H1 (cell line): ENCODE measurements around the gene SLC39A11. TPM values are rescaled to one million over a fixed set of nuclear protein-coding genes. Genes with fewer than 3 reads are reported as not detected.

Experiments used
- CTCF ChIA-PET: fragments of 300-600 bp; sonication (Branson Sonifier 250); formaldehyde crosslinking; loops from one replicate; lab custom pipeline; 2021; ENCODE audit not compliant: partially characterized antibody; lab: Charles Lee
- POLR2A ChIA-PET: fragments of 300-600 bp; sonication (Branson Sonifier 250); formaldehyde crosslinking; loops from one replicate; lab custom pipeline; 2021; ENCODE audit warnings: inconsistent platforms; ENCODE audit not compliant: partially characterized antibody; lab: Charles Lee
- DNase-seq, 2 experiments: peaks; one replicate each; pipeline versions ENCODE4 v3.0.0 to v3.0.0-alpha.2; 2010 to 2022; ENCODE audit warnings: low spot score in 2 of 2, low read depth in 1 of 2, mixed read lengths in 1 of 2
- FAIRE-seq: peaks from 2 replicates; lab custom pipeline; 2011; peaks lifted over from hg19 to GRCh38; lab: Jason Lieb, UNC
- H2AFZ ChIP-seq: 2 replicates; pipeline ENCODE4 v1.8.1; 2012; ENCODE audit warnings: low read length, inconsistent platforms
- H2AK5ac ChIP-seq: 2 replicates; pipeline ENCODE4 v1.6.1; 2013; ENCODE audit warnings: low read depth, low read length
- H2BK120ac ChIP-seq: replicated peaks from 2 replicates; pipeline ENCODE3; 2013; ENCODE audit warnings: low read depth, low read length, inconsistent platforms
- H2BK12ac ChIP-seq: 2 replicates; pipeline ENCODE4 v1.6.1; 2013; ENCODE audit warnings: low read depth, low read length
- H2BK15ac ChIP-seq: 2 replicates; pipeline ENCODE4 v1.6.1; 2013; ENCODE audit warnings: low read length
- H2BK20ac ChIP-seq: 2 replicates; pipeline ENCODE4 v1.6.1; 2013; ENCODE audit warnings: low read length
- H2BK5ac ChIP-seq: 2 replicates; pipeline ENCODE4 v1.6.1; 2013; ENCODE audit warnings: low read depth, low read length
- H3K14ac ChIP-seq: 2 replicates; pipeline ENCODE4 v1.6.1; 2013; ENCODE audit warnings: inconsistent platforms; ENCODE audit not compliant: insufficient read length
- H3K18ac ChIP-seq: 2 replicates; pipeline ENCODE4 v1.6.1; 2013; ENCODE audit warnings: low read length; ENCODE audit errors: extremely low read depth
- H3K23ac ChIP-seq: 2 replicates; pipeline ENCODE4 v1.6.1; 2013; ENCODE audit warnings: inconsistent platforms; ENCODE audit not compliant: insufficient read length
- H3K23me2 ChIP-seq: 2 replicates; pipeline ENCODE4 v1.6.1; 2013; ENCODE audit warnings: low read depth, low read length
- H3K27ac ChIP-seq: 2 replicates; pipeline ENCODE4 v1.6.1; 2011; ENCODE audit warnings: low read depth, low read length, inconsistent platforms
- H3K27me3 ChIP-seq, 4 experiments: replicated peaks in 1 of 4; 1 replicate in 1 of 4; 2 replicates in 3 of 4; pipeline versions ENCODE4 v1.6.1 to v1.8.1; 2011 to 2013; ENCODE audit warnings: low read length in 3 of 4, mild to moderate bottlenecking in 3 of 4, inconsistent platforms in 2 of 4, mixed read lengths in 2 of 4, moderate library complexity in 1 of 4; ENCODE audit not compliant: control insufficient read depth in 3 of 4, insufficient read depth in 3 of 4; ENCODE audit errors: extremely low read depth in 1 of 4
- H3K36me3 ChIP-seq, 4 experiments: 2 replicates each; pipeline versions ENCODE4 v1.6.1 to v1.8.1; 2011 to 2013; ENCODE audit warnings: mild to moderate bottlenecking in 4 of 4, low read length in 3 of 4, moderate library complexity in 2 of 4, control low read depth in 1 of 4, inconsistent platforms in 1 of 4; ENCODE audit not compliant: insufficient read depth in 4 of 4, control insufficient read depth in 2 of 4
- H3K4ac ChIP-seq: replicated peaks from 2 replicates; pipeline ENCODE3; 2013; ENCODE audit warnings: low read length, low read depth, mixed read lengths, inconsistent platforms; ENCODE audit not compliant: insufficient read length
- H3K4me1 ChIP-seq, 4 experiments: replicated peaks in 1 of 4; 1 replicate in 1 of 4; 2 replicates in 3 of 4; pipeline versions ENCODE4 v1.6.1 to v1.8.1; 2011 to 2013; ENCODE audit warnings: low read length in 3 of 4, inconsistent platforms in 2 of 4, mixed read lengths in 1 of 4; ENCODE audit not compliant: insufficient read depth in 4 of 4, control insufficient read depth in 3 of 4
- H3K4me2 ChIP-seq, 2 experiments: 2 replicates each; pipeline versions ENCODE4 v1.6.1 to v1.8.1; 2011 to 2013; ENCODE audit warnings: low read depth in 2 of 2, low read length in 2 of 2, control low read depth in 1 of 2, inconsistent platforms in 1 of 2, mild to moderate bottlenecking in 1 of 2; ENCODE audit not compliant: insufficient read depth in 1 of 2
- H3K4me3 ChIP-seq, 4 experiments: fragments of 200-600, 300-600 bp in 1 of 4; sonication (generic), shearing (Covaris generic), sonication (Bioruptor Twin) in 1 of 4; 2 replicates each; pipeline versions ENCODE4 v1.5.1 to v1.8.1; 2011 to 2016; ENCODE audit warnings: low read length in 4 of 4, low read depth in 3 of 4, control low read depth in 2 of 4, inconsistent platforms in 2 of 4, mild to moderate bottlenecking in 2 of 4, mixed read lengths in 1 of 4, moderate library complexity in 1 of 4; ENCODE audit not compliant: insufficient read depth in 2 of 4; ENCODE audit errors: extremely low read depth in 1 of 4
- H3K56ac ChIP-seq: replicated peaks from 2 replicates; pipeline ENCODE3; 2013; ENCODE audit warnings: low read depth, mild to moderate bottlenecking, mixed read lengths, low read length, inconsistent platforms; ENCODE audit not compliant: insufficient read length
- H3K79me1 ChIP-seq: 2 replicates; pipeline ENCODE4 v1.6.1; 2013; ENCODE audit warnings: low read depth, low read length, control low read depth
- H3K79me2 ChIP-seq, 2 experiments: 2 replicates each; pipeline versions ENCODE4 v1.6.1 to v1.8.1; 2012 to 2013; ENCODE audit warnings: low read length in 2 of 2, mild to moderate bottlenecking in 2 of 2, inconsistent platforms in 1 of 2; ENCODE audit not compliant: insufficient read depth in 2 of 2, control insufficient read depth in 1 of 2
- H3K9ac ChIP-seq, 4 experiments: replicated peaks in 1 of 4; 1 replicate in 1 of 4; 2 replicates in 3 of 4; pipeline versions ENCODE4 v1.6.1 to v1.8.1; 2011 to 2013; ENCODE audit warnings: low read depth in 3 of 4, low read length in 3 of 4, control low read depth in 2 of 4, mild to moderate bottlenecking in 2 of 4, moderate library complexity in 2 of 4, inconsistent platforms in 1 of 4; ENCODE audit errors: extremely low read depth in 1 of 4
- H3K9me3 ChIP-seq, 2 experiments: 2 replicates each; pipeline versions ENCODE4 v1.6.1 to v1.8.1; 2012 to 2013; ENCODE audit warnings: mild to moderate bottlenecking in 2 of 2, moderate library complexity in 2 of 2, control low read depth in 1 of 2, inconsistent platforms in 1 of 2, low read depth in 1 of 2, low read length in 1 of 2, mixed read lengths in 1 of 2; ENCODE audit not compliant: insufficient read depth in 2 of 2
- H4K20me1 ChIP-seq, 2 experiments: replicated peaks in 1 of 2; 2 replicates each; pipeline versions ENCODE3 to v1.8.1; 2011 to 2013; ENCODE audit warnings: inconsistent platforms in 2 of 2, low read length in 2 of 2, mild to moderate bottlenecking in 1 of 2; ENCODE audit not compliant: insufficient read depth in 2 of 2, control insufficient read depth in 1 of 2
- H4K5ac ChIP-seq: 2 replicates; pipeline ENCODE4 v1.6.1; 2013; ENCODE audit warnings: low read length, low read depth, mixed read lengths, inconsistent platforms; ENCODE audit not compliant: insufficient read length
- H4K8ac ChIP-seq: 2 replicates; pipeline ENCODE4 v1.8.0; 2013; ENCODE audit warnings: mild to moderate bottlenecking, moderate library complexity, low read length, inconsistent platforms; ENCODE audit not compliant: insufficient read depth; ENCODE audit errors: extremely low read depth
- H4K91ac ChIP-seq: replicated peaks from 2 replicates; pipeline ENCODE3; 2013; ENCODE audit warnings: low read length, mixed read lengths, inconsistent platforms; ENCODE audit not compliant: insufficient read length
- KDM1A ChIP-seq: fragments of 200-600, 300-600 bp; sonication (generic); IDR thresholded peaks from 2 replicates; pipeline ENCODE4 v1.7.1; 2016; ENCODE audit warnings: mild to moderate bottlenecking, low read length, borderline replicate concordance
- USF2 ChIP-seq: IDR thresholded peaks from 2 replicates; pipeline ENCODE4 v1.6.1; 2011; ENCODE audit warnings: low read length, improper control_type of control experiment
- WGBS, 2 experiments: shearing (Covaris generic) in 1 of 2; methylation state at CpG; one replicate each; pipeline versions ENCODE4 v1.1.6 to v1.1.7; 2013 to 2015; ENCODE audit warnings: low lambda C conversion rate in 2 of 2, mixed read lengths in 2 of 2, inconsistent platforms in 1 of 2, low coverage in 1 of 2, missing lambda C conversion rate in 1 of 2; ENCODE audit not compliant: insufficient replicate concordance in 2 of 2, insufficient coverage in 1 of 2, insufficient read length in 1 of 2; ENCODE audit errors: extremely low coverage in 1 of 2, missing lambda C conversion rate in 1 of 2; 5-methylcytosine and 5-hydroxymethylcytosine counted together
- polyA plus RNA-seq, 7 experiments: library from polyadenylated mRNA; depleted of rRNA in 3 of 7; stranded (reverse) in 5 of 7; unstranded in 2 of 7; fragments of >200 nt in 5 of 7; fragments of 200-250 nt in 2 of 7; gene quantifications; 1 replicate in 5 of 7; 2 replicates in 1 of 7; 4 replicates in 1 of 7; pipeline versions ENCODE4 v1.2.1 to v1.2.3, GENCODE V29; 2011 to 2013; ENCODE audit warnings: missing spikeins in 2 of 7, mixed read lengths in 2 of 7
- total RNA-seq: library from RNA; stranded (reverse); fragmentation: NEBNext Ultra II Directional; extraction: Animal tissue kit (Norgen Biotek cat#: 25700); gene quantifications from 2 replicates; pipeline ENCODE4 v1.2.1, GENCODE V29; 2021

The SLC39A11 gene
- total and polyA plus RNA-seq, 2 of the 8 experiments (the other 6 are each of a cell fraction or from before 2014, with no cell fraction given): 12.2 to 19.6 TPM

DNA sequence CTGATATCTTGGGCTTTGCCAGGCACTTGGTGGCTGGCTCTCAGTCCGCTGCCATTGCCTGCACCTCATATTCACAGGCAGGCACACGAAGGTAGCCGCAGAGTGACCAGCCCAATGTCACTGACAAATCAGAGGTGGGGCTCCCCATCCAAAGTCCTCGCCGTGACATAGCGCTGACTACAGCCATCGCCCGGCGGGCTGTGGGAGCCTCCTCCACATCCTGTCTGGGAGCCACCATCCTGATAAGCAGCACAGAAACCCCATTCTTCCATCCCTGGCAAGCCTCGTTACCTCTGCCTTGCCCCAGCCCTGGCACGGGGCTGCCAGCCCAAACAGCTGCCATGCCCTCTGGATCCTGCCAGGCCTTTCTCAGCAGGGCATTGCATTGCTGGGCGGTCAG lies 437.8 kb downstream of the SLC39A11 start:
- Histone ChIP-seq H3K36me3 (no peaks in the 10 kb centered on the region), H3K4me3 (no peak overlapping the region), H4K5ac (no peak overlapping the region), H3K14ac (no peak overlapping the region), H3K4me2 (no peak overlapping the region), H3K9ac (no peak overlapping the region), H2AK5ac (no peak overlapping the region), H2AFZ (no peak overlapping the region), H2BK12ac (no peak overlapping the region), H3K18ac (no peak overlapping the region; the same call in 1 of the 2 replicates), H3K23me2 (no peaks in the 10 kb centered on the region), H3K9me3 (no peaks in the 10 kb centered on the region), H3K27ac (no peak overlapping the region), H4K91ac (no peak overlapping the region), H2BK15ac (no peak overlapping the region), H3K4me1 (peaks cover 0 to 2% (median 1%) of the 10 kb centered on the region in 4 experiments; a peak in 1 of 7 replicates), H4K8ac (no peak overlapping the region), H2BK120ac (no peak overlapping the region), H3K79me1 (no peaks in the 10 kb centered on the region), H3K4ac (no peak overlapping the region), H4K20me1 (no peaks in the 10 kb centered on the region), H3K27me3 (no peaks in the 10 kb centered on the region; a peak in 1 of 7 replicates), H3K56ac (no peak overlapping the region), H2BK20ac (no peak overlapping the region), H2BK5ac (no peak overlapping the region), H3K23ac (no peak overlapping the region), H3K79me2 (no peaks in the 10 kb centered on the region)
- POLR2A ChIA-PET: no interaction called here
- CTCF ChIA-PET: interaction anchor here (0.8 to 4.8 kb wide), 9 partner anchors 10 to 331 kb away, joined by 3 to 27 read pairs (median 3); no protein-coding TSS in a partner anchor
- WGBS, 2 experiments: 95% methylated on average over 12 of the region's 12 CpGs; no CpG with 5 or more reads in 1 of the 2 experiments
- FAIRE-seq (no peak), DNase-seq (no peak)
- no peak for TF ChIP-seq USF2
- TF ChIP-seq KDM1A: no peak
